Measurements from ENCODE around the gene DNMT3B. TPM values are rescaled to one million over a fixed set of nuclear protein-coding genes. Genes with fewer than 3 reads are reported as not detected.

The DNMT3B gene
- total and polyA plus RNA-seq, 9 of the 15 experiments (the other 6 are each of a cell fraction or from before 2014, with no cell fraction given) = 9.3 to 74.8 (median 49.1) TPM

DNA sequence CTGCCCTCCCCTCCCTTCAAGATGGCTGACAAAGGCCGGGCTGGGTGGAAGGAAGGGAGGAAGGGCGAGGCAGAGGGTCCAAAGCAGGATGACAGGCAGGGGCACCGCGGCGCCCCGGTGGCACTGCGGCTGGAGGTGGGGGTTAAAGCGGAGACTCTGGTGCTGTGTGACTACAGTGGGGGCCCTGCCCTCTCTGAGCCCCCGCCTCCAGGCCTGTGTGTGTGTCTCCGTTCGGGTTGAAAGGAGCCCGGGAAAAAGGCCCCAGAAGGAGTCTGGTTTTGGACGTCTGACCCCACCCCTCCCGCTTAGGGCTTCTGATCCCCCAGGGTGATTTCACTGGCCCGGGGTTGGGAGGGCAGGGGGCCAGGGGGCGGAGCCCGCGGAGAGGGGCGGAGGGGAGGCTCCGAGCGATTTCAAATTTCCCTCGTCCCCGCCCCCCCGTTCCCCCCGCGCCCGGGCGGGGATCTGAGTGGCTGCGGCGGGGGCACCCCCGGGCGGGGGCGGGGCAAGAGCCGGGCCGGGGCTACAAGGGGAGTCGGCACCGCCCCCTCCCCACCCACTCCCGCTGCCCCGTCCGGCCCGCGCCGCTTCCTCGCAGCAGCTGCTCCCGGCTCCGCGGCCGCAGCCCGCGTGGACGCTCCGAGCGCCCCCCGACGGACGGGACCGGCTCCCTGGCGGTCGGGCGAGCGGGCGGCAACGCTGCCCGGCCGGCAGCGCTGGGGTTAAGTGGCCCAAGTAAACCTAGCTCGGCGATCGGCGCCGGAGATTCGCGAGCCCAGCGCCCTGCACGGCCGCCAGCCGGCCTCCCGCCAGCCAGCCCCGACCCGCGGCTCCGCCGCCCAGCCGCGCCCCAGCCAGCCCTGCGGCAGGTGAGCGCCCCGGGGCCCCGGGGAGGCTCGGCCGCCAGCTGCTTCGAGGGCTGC lies at the start of gene DNMT3B (continued):
- TF ChIP-seq CHD1 (IDR thresholded peaks at IDR 0.05; ENCODE audit: low read length) (peak; percentile 1), RFX1 (IDR thresholded peaks at IDR 0.05) (no peak), ATF1 (CRISPR knock-in tag; IDR thresholded peaks at IDR 0.05) (no peak), ATF1 (tag; IDR thresholded peaks at IDR 0.05) (peak; percentile 28; the same call in 1 of the 2 replicates), TOE1 (IDR thresholded peaks at IDR 0.05; ENCODE audit: borderline replicate concordance) (peak; percentile 16; the same call in 1 of the 2 replicates), TOE1 (CRISPR knock-in tag; IDR thresholded peaks at IDR 0.05; ENCODE audit: borderline replicate concordance, low read depth) (no peak), ZNF785 (CRISPR knock-in tag; IDR thresholded peaks at IDR 0.05) (no peak), SMARCB1 (IDR thresholded peaks at IDR 0.05; ENCODE audit: insufficient read length, low read depth) (no peak), ZNF282 (CRISPR knock-in tag; IDR thresholded peaks at IDR 0.05) (no peak), POLR2G (IDR thresholded peaks at IDR 0.05; ENCODE audit: low read depth, low read length) (peak; percentile 93), ZNF76 (CRISPR knock-in tag; IDR thresholded peaks at IDR 0.05; ENCODE audit: borderline replicate concordance) (no peak), ILF3 (IDR thresholded peaks at IDR 0.05; ENCODE audit: borderline replicate concordance) (0 out of 2 replicates have a peak, but pooled peaks have one; percentile 74), FOXA3 (CRISPR knock-in tag; conservative IDR thresholded peaks at IDR 0.05 in 1 of 2, IDR thresholded peaks at IDR 0.05 in 1 of 2) (no peak), REST (IDR thresholded peaks at IDR 0.05; ENCODE audit: borderline replicate concordance) (peak; percentile 88), REST (CRISPR knock-in tag; IDR thresholded peaks at IDR 0.05; ENCODE audit: low read depth) (no peak), CBFA2T2 (conservative IDR thresholded peaks at IDR 0.05) (no peak), ID3 (CRISPR knock-in tag; IDR thresholded peaks at IDR 0.05) (no peak), ID3 (tag; IDR thresholded peaks at IDR 0.05) (peak; percentile 58; the same call in 1 of the 2 replicates), KAT7 (CRISPR knock-in tag; IDR thresholded peaks at IDR 0.05; ENCODE audit: borderline replicate concordance) (peak; percentile 81; the same call in 1 of the 2 replicates), ZNF408 (CRISPR knock-in tag; IDR thresholded peaks at IDR 0.05; ENCODE audit: low read depth) (no peak), SETDB1 (IDR thresholded peaks at IDR 0.05; ENCODE audit: low read length) (no peak)

Data from K562 (cell line).